ENCODE data around the gene BID. TPM values are rescaled to one million over a fixed set of nuclear protein-coding genes. Genes with fewer than 3 reads are reported as not detected.
"Not testable (repeated sequence)": the region's sequence is repeated elsewhere in the genome, so short reads cannot be mapped to it uniquely, and the experiment has no call there.

The BID gene
- total RNA-seq, 1 donor from 2014 or later, result 16.6 TPM

GRCh38 chr22:17699696-17700340, 74.5 kb downstream of the BID start:
- no peaks in the 10 kb centered on the region for H3K4me1 ChIP-seq
- no peak overlapping the region for H3K9ac ChIP-seq
- no peak overlapping the region for H3K27ac ChIP-seq
- no peaks in the 10 kb centered on the region for H3F3A ChIP-seq (ENCODE audit: low read depth)
- no peaks in the 10 kb centered on the region for H3K27me3 ChIP-seq
- Mint-ChIP-seq H3K27me3 (ENCODE audit: insufficient read depth, low read depth) (peaks cover 2% of the 10 kb centered on the region), H3K9me3 (no peaks in the 10 kb centered on the region), H3K27ac (no peak overlapping the region), H3K4me1 (peaks cover 5% of the 10 kb centered on the region), H3K36me3 (peaks cover 3% of the 10 kb centered on the region), H3K4me3 (no peak overlapping the region)
- H3K4me3 ChIP-seq, result no peak overlapping the region
- H4K20me1 ChIP-seq (ENCODE audit: low read depth), result no peaks in the 10 kb centered on the region
- H3K9me3 ChIP-seq (ENCODE audit: low read depth), result no peaks in the 10 kb centered on the region
- no peak for DNase-seq (ENCODE audit: low spot score)
- TF ChIP-seq CTCF (IDR thresholded peaks at IDR 0.05) (no peak), EZH2 (IDR thresholded peaks at IDR 0.05) (no peak), EZH2phosphoT487 (IDR thresholded peaks at IDR 0.05) (no peak)
- H3K79me2 ChIP-seq (ENCODE audit: low read depth), result no peaks in the 10 kb centered on the region
- no peaks in the 10 kb centered on the region for H3K36me3 ChIP-seq
- no peak overlapping the region for H3K4me2 ChIP-seq
- no peak overlapping the region for H2AFZ ChIP-seq (replicated peaks)

DNA sequence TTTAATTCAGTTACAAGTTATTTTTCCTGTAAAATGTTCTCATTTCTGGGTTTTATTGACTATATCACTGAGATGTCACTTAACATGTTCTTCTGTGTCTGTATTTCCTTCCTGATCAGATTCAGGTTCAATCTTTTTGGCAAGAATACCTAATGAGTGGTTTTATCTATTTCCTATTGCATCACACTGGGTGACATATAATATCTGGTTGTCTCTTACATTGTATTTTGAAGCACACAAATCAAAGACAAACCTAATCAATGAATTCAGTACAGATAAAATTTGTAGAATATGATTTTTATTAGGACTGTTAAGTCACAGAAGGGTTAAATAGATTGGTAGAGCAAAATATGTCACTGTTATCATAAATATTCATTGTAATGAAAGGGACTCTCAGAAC, 75.3 kb downstream of the BID start:
- no peaks in the 10 kb centered on the region for H3K4me1 ChIP-seq
- no peak overlapping the region for H2AFZ ChIP-seq (replicated peaks)
- H3K9me3 ChIP-seq (ENCODE audit: low read depth), result no peaks in the 10 kb centered on the region
- no peak overlapping the region for H3K9ac ChIP-seq
- no peaks in the 10 kb centered on the region for H3K36me3 ChIP-seq
- H3K9me3 Mint-ChIP-seq, result no peaks in the 10 kb centered on the region
- no peak for TF ChIP-seq EZH2 (IDR thresholded peaks at IDR 0.05)
- TF ChIP-seq EZH2phosphoT487 (IDR thresholded peaks at IDR 0.05), result no peak
- no peaks in the 10 kb centered on the region for H3K27me3 ChIP-seq
- DNase-seq (ENCODE audit: low spot score), result no peak
- no peaks in the 10 kb centered on the region for H3F3A ChIP-seq (ENCODE audit: low read depth)
- H3K4me1 Mint-ChIP-seq, result peaks cover 5% of the 10 kb centered on the region
- peaks cover 2% of the 10 kb centered on the region for H3K27me3 Mint-ChIP-seq (ENCODE audit: insufficient read depth, low read depth)
- H4K20me1 ChIP-seq (ENCODE audit: low read depth), result no peaks in the 10 kb centered on the region
- H3K4me3 Mint-ChIP-seq, result no peak overlapping the region
- no peaks in the 10 kb centered on the region for H3K79me2 ChIP-seq (ENCODE audit: low read depth)
- no peak overlapping the region for H3K27ac Mint-ChIP-seq
- H3K4me2 ChIP-seq, result no peak overlapping the region
- H3K27ac ChIP-seq, result no peak overlapping the region
- peaks cover 3% of the 10 kb centered on the region for H3K36me3 Mint-ChIP-seq
- H3K4me3 ChIP-seq, result no peak overlapping the region

DNA sequence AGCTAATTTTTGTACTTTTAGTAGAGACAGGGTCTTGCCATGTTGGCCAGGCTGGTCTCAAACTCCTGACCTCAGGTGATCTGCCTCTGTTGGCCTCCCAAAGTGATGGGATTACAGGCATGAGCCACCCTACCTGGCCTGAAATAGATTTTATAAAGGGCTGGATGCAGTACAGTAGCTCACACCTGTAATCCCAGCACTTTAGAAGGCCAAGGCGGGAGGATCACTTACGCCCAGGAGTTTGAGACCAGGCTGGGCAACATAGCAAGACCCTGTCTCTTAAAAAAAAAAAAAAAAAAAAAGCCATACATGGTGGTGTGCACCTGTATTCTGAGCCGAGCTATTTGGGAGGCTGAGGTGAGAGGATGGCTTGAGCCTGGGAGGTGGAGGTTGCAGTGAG, 76.0 kb downstream of the BID start:
- H3K9me3 Mint-ChIP-seq, H3K27ac Mint-ChIP-seq: not testable (repeated sequence)

DNA sequence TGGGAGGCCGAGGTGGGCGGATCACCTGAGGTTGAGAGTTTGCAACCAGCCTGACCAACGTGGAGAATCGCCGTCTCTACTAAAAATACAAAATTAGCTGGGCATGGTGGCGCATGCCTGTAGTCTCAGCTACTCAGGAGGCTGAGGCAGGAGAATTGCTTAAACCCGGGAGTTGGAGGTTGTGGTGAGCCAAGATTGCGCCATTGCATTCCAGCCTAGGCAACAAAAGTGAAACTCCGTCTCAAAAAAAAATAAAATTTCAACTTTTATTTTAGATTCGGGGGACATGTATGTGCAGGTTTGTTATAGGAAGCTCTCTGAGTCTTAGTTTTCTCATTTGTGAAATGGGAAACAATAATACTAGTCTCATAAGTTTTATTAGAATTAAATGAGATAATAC, 77.1 kb downstream of the BID start:
- H4K20me1 ChIP-seq (ENCODE audit: low read depth); H3K27ac ChIP-seq; H3K27ac Mint-ChIP-seq; H3K27me3 Mint-ChIP-seq (ENCODE audit: insufficient read depth, low read depth); DNase-seq (ENCODE audit: low spot score); H3K36me3 Mint-ChIP-seq; H2AFZ ChIP-seq (replicated peaks); H3F3A ChIP-seq (ENCODE audit: low read depth); H3K4me3 Mint-ChIP-seq; H3K4me1 ChIP-seq; H3K9me3 ChIP-seq (ENCODE audit: low read depth); H3K36me3 ChIP-seq; H3K9ac ChIP-seq; H3K79me2 ChIP-seq (ENCODE audit: low read depth); H3K9me3 Mint-ChIP-seq; H3K4me2 ChIP-seq; H3K4me3 ChIP-seq; H3K27me3 ChIP-seq; H3K4me1 Mint-ChIP-seq: not testable (repeated sequence)

More for the DNA sequence above, 76.0 kb downstream of the BID start:
- not testable (repeated sequence) for DNase-seq (ENCODE audit: low spot score); H3K27ac ChIP-seq; H3K4me1 ChIP-seq; H3K9me3 ChIP-seq (ENCODE audit: low read depth); H3F3A ChIP-seq (ENCODE audit: low read depth); H2AFZ ChIP-seq (replicated peaks); H3K27me3 Mint-ChIP-seq (ENCODE audit: insufficient read depth, low read depth); H3K9ac ChIP-seq; H3K4me3 Mint-ChIP-seq; H3K79me2 ChIP-seq (ENCODE audit: low read depth); H3K4me1 Mint-ChIP-seq; H3K36me3 ChIP-seq; H3K36me3 Mint-ChIP-seq; H3K4me3 ChIP-seq; H3K4me2 ChIP-seq; H4K20me1 ChIP-seq (ENCODE audit: low read depth); H3K27me3 ChIP-seq

DNA sequence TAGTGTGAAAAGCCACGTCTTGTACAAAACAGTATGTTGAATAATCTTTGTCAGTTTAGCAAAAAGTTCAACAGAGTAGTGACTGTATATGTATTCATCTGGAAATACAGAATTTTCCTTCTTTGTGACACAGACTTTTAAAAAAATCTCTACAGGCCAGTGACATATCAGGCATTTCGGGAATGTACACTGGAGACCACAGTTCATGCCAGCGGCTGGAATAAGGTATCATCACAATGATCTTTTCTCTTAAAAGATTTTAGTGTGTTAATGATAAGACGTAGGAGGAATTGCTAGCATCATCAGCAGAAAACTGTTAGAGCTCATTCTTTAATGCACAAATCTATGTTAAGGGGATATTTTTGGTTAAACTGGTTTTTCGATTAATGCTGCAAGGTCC, 78.3 kb downstream of the BID start:
- peaks cover 5% of the 10 kb centered on the region for H3K4me1 Mint-ChIP-seq
- H3K4me3 ChIP-seq, result no peak overlapping the region
- TF ChIP-seq EZH2phosphoT487 (IDR thresholded peaks at IDR 0.05), result no peak
- no peak for TF ChIP-seq CTCF (IDR thresholded peaks at IDR 0.05)
- no peak for TF ChIP-seq EZH2 (IDR thresholded peaks at IDR 0.05)

More for the DNA sequence above, 78.3 kb downstream of the BID start:
- Histone ChIP-seq H3K27me3 (no peaks in the 10 kb centered on the region), H3K4me1 (no peaks in the 10 kb centered on the region), H3K27ac (no peak overlapping the region), H3K79me2 (ENCODE audit: low read depth) (no peaks in the 10 kb centered on the region), H4K20me1 (ENCODE audit: low read depth) (no peaks in the 10 kb centered on the region), H3K9ac (no peak overlapping the region), H3F3A (ENCODE audit: low read depth) (no peaks in the 10 kb centered on the region), H3K4me2 (no peak overlapping the region), H3K36me3 (no peaks in the 10 kb centered on the region), H3K9me3 (ENCODE audit: low read depth) (no peaks in the 10 kb centered on the region), H2AFZ (replicated peaks) (no peak overlapping the region)
- H3K9me3 Mint-ChIP-seq, result no peaks in the 10 kb centered on the region
- H3K27me3 Mint-ChIP-seq (ENCODE audit: insufficient read depth, low read depth), result no peaks in the 10 kb centered on the region
- H3K4me3 Mint-ChIP-seq, result no peak overlapping the region
- no peak overlapping the region for H3K27ac Mint-ChIP-seq
- H3K36me3 Mint-ChIP-seq, result peaks cover 1% of the 10 kb centered on the region
- no peak for DNase-seq (ENCODE audit: low spot score)

Measured in neural progenitor cell (in vitro differentiated cells).